Endothelial cell of umbilical vein (primary cell): ENCODE measurements around the gene TIMM17A.

Source experiments
- FOS ChIP-seq: IDR thresholded peaks from 2 replicates; pipeline ENCODE4 v1.6.1; 2011; ENCODE audit warnings: mild to moderate bottlenecking, low read length, moderate library complexity, borderline replicate concordance; ENCODE audit not compliant: insufficient read depth
- MYC ChIP-seq: IDR thresholded peaks from one replicate; pipeline ENCODE4 v1.6.1; 2011; ENCODE audit warnings: mild to moderate bottlenecking, low read depth, low read length
- TF ChIP-seq, protein P1 (sequence below), 2 donors: IDR thresholded peaks; 1 replicate in 1 of 2; 2 replicates in 1 of 2; pipeline ENCODE4 v1.5.1; 2011; ENCODE audit warnings: low read length in 2 of 2, mild to moderate bottlenecking in 2 of 2, moderate library complexity in 2 of 2, control low read depth in 1 of 2, inconsistent platforms in 1 of 2, low read depth in 1 of 2; ENCODE audit not compliant: insufficient read depth in 1 of 2; ENCODE audit errors: extremely low read depth in 1 of 2

DNA sequence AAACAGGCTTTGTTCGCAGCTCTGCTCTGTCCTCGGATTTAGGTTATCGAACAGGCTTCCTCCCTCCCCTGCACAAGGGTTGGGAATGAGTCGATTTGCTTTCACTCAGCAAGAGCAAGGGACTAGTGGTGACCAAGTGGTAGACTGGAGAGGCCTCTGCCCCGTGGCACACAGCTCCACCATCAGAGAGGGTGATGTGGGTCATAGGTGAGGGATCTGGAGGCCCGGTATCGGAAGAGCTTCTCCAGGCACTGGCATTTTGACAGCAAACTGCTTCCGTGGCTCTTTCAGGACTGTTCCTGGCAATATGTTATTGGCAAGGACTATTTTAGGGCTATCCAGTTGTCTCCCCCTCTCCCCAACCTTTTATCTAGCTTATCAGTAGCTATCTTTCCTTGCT, 52.0 kb downstream of the TIMM17A start:
- no peak for TF ChIP-seq MYC
- TF ChIP-seq, protein P1, sequence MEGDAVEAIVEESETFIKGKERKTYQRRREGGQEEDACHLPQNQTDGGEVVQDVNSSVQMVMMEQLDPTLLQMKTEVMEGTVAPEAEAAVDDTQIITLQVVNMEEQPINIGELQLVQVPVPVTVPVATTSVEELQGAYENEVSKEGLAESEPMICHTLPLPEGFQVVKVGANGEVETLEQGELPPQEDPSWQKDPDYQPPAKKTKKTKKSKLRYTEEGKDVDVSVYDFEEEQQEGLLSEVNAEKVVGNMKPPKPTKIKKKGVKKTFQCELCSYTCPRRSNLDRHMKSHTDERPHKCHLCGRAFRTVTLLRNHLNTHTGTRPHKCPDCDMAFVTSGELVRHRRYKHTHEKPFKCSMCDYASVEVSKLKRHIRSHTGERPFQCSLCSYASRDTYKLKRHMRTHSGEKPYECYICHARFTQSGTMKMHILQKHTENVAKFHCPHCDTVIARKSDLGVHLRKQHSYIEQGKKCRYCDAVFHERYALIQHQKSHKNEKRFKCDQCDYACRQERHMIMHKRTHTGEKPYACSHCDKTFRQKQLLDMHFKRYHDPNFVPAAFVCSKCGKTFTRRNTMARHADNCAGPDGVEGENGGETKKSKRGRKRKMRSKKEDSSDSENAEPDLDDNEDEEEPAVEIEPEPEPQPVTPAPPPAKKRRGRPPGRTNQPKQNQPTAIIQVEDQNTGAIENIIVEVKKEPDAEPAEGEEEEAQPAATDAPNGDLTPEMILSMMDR (IDR thresholded peaks at IDR 0.05; ENCODE audit: extremely low read depth in 1 of 2, insufficient read depth in 1 of 2, low read depth in 1 of 2, low read length in 2 of 2), result no peak
- TF ChIP-seq FOS, result no peak
